Type B pancreatic cell (in vitro differentiated cells): ENCODE measurements around the gene HEMGN. TPM values are rescaled to one million over a fixed set of nuclear protein-coding genes. Genes with fewer than 3 reads are reported as not detected.

Source experiments
- DNase-seq: peaks from one replicate; pipeline ENCODE4 v3.0.0; 2021; ENCODE audit warnings: mixed read lengths; ENCODE audit not compliant: unreplicated experiment; ENCODE audit errors: extremely low spot score
- H3K27ac Mint-ChIP-seq: 2 replicates; pipeline ENCODE4 v1.8.0; 2021; ENCODE audit warnings: mild to moderate bottlenecking, mixed read lengths
- H3K27me3 Mint-ChIP-seq: 2 replicates; pipeline ENCODE4 v1.8.0; 2021; ENCODE audit warnings: mixed read lengths
- H3K36me3 Mint-ChIP-seq: 2 replicates; pipeline ENCODE4 v1.8.0; 2021; ENCODE audit warnings: mixed read lengths
- H3K4me1 Mint-ChIP-seq: one replicate; pipeline ENCODE4 v1.8.0; 2021; ENCODE audit warnings: mixed read lengths; ENCODE audit not compliant: unreplicated experiment
- H3K4me3 Mint-ChIP-seq: 2 replicates; pipeline ENCODE4 v1.8.0; 2021; ENCODE audit warnings: mild to moderate bottlenecking, mixed read lengths
- H3K9me3 Mint-ChIP-seq: 2 replicates; pipeline ENCODE4 v1.8.0; 2021; ENCODE audit warnings: mixed read lengths
- CTCF ChIP-seq: fragments of 200-600 bp; sonication (generic); conservative IDR thresholded peaks from 2 replicates; pipeline ENCODE4 v1.5.0; 2021; ENCODE audit warnings: antibody characterized with exemption, mild to moderate bottlenecking
- total RNA-seq: library from RNA; stranded (reverse); gene quantifications from 2 replicates; pipeline ENCODE4 v1.2.1, GENCODE V29; 2021; ENCODE audit warnings: low replicate concordance

The HEMGN gene
- total RNA-seq, 1 donor from 2014 or later: not detected

GRCh38 chr9:97900738-97901565 lies 37.0 kb downstream of the HEMGN start:
- H3K4me3 Mint-ChIP-seq: no peak overlapping the region
- no peaks in the 10 kb centered on the region for H3K4me1 Mint-ChIP-seq
- peak; percentile 82 for TF ChIP-seq CTCF
- DNase-seq: no peak
- peaks cover 16% of the 10 kb centered on the region for H3K36me3 Mint-ChIP-seq
- no peaks in the 10 kb centered on the region for H3K9me3 Mint-ChIP-seq
- no peaks in the 10 kb centered on the region for H3K27me3 Mint-ChIP-seq
- H3K27ac Mint-ChIP-seq: no peak overlapping the region

GRCh38 chr9:97900103-97900737 lies 37.8 kb downstream of the HEMGN start:
- TF ChIP-seq CTCF: no peak
- Mint-ChIP-seq H3K4me3 (no peak overlapping the region), H3K36me3 (peaks cover 16% of the 10 kb centered on the region), H3K27ac (no peak overlapping the region), H3K27me3 (no peaks in the 10 kb centered on the region), H3K4me1 (no peaks in the 10 kb centered on the region), H3K9me3 (no peaks in the 10 kb centered on the region)
- no peak for DNase-seq

- Mint-ChIP-seq H3K4me1 (no peaks in the 10 kb centered on the region), H3K27ac (no peak overlapping the region), H3K9me3 (peaks cover 16% of the 10 kb centered on the region), H3K36me3 (peaks cover 3% of the 10 kb centered on the region), H3K4me3 (no peak overlapping the region), H3K27me3 (peaks cover 14% of the 10 kb centered on the region)
- no peak for DNase-seq
- TF ChIP-seq CTCF: no peak
These were observed 42.2 kb downstream of the HEMGN start for GRCh38 chr9:97895695-97896332.

- peaks cover 17% of the 10 kb centered on the region for H3K27me3 Mint-ChIP-seq
- H3K4me1 Mint-ChIP-seq: no peaks in the 10 kb centered on the region
- no peak overlapping the region for H3K27ac Mint-ChIP-seq
- peaks cover 3% of the 10 kb centered on the region for H3K36me3 Mint-ChIP-seq
- no peak for TF ChIP-seq CTCF
- DNase-seq: no peak
- peaks cover 16% of the 10 kb centered on the region for H3K9me3 Mint-ChIP-seq
- no peak overlapping the region for H3K4me3 Mint-ChIP-seq
These were observed 42.8 kb downstream of the HEMGN start for GRCh38 chr9:97895211-97895610.

GRCh38 chr9:97892421-97892820 lies 45.6 kb downstream of the HEMGN start:
- DNase-seq: no peak
- Mint-ChIP-seq H3K9me3 (peaks cover 16% of the 10 kb centered on the region), H3K27me3 (peaks cover 33% of the 10 kb centered on the region), H3K4me1 (no peaks in the 10 kb centered on the region), H3K36me3 (peaks cover 3% of the 10 kb centered on the region), H3K4me3 (no peak overlapping the region), H3K27ac (no peak overlapping the region)
- no peak for TF ChIP-seq CTCF
